Non-pigmented ciliary epithelial cell (primary cell): ENCODE data around the gene ANKRD52.

Source experiments
- DNase-seq: peaks from one replicate; pipeline ENCODE4 v3.0.0-alpha.2; 2010; ENCODE audit warnings: low read depth

Gene ANKRD52

GRCh38 chr12:56241424-56242303 is 16.5 kb downstream of the ANKRD52 start:
- DNase-seq, result no peak

GRCh38 chr12:56237552-56237951 is 20.6 kb downstream of the ANKRD52 start:
- DNase-seq, result no peak

GRCh38 chr12:56236985-56237384 is 21.2 kb downstream of the ANKRD52 start:
- DNase-seq, result no peak

GRCh38 chr12:56236091-56236490 is 22.1 kb downstream of the ANKRD52 start:
- no peak for DNase-seq

- no peak for DNase-seq
These were observed 23.3 kb downstream of the ANKRD52 start for GRCh38 chr12:56234746-56235436.

GRCh38 chr12:56231184-56231582 is 27.0 kb downstream of the ANKRD52 start:
- no peak for DNase-seq

GRCh38 chr12:56230432-56231183 is 27.6 kb downstream of the ANKRD52 start:
- DNase-seq, result no peak

- DNase-seq, result no peak
These were observed 28.2 kb downstream of the ANKRD52 start, which contains the start of gene SLC39A5 for GRCh38 chr12:56229916-56230431. Gene SLC39A5, plus strand, starts transcription at chr12:56230051. Its CDS starts 1,224 bp downstream, at chr12:56231275.

- no peak for DNase-seq
These were observed 29.1 kb downstream of the ANKRD52 start for GRCh38 chr12:56229082-56229481.

GRCh38 chr12:56224954-56225353 is 33.2 kb downstream of the ANKRD52 start:
- no peak for DNase-seq

- peak; percentile 82 for DNase-seq
These were observed 34.0 kb downstream of the ANKRD52 start, which contains the start of gene NABP2 for GRCh38 chr12:56224102-56224701. Gene NABP2, plus strand, starts transcription at chr12:56224342. Its CDS starts 515 bp downstream, at chr12:56224857.

GRCh38 chr12:56223571-56224101 is 34.5 kb downstream of the ANKRD52 start:
- no peak for DNase-seq

GRCh38 chr12:56222531-56222895 is 35.7 kb downstream of the ANKRD52 start:
- no peak for DNase-seq

GRCh38 chr12:56221757-56222530 is 36.2 kb downstream of the ANKRD52 start, which contains the start of gene RNF41:
Gene RNF41, minus strand, starts transcription at chr12:56221922. Its CDS starts 7,875 bp downstream, at chr12:56214047.
- peak; percentile 92 for DNase-seq

- DNase-seq, result peak; percentile 26
These were observed 36.9 kb downstream of the ANKRD52 start for GRCh38 chr12:56221232-56221756.

- DNase-seq, result no peak
These were observed 37.5 kb downstream of the ANKRD52 start for GRCh38 chr12:56220611-56221231.

GRCh38 chr12:56219840-56220239 is 38.3 kb downstream of the ANKRD52 start:
- DNase-seq, result no peak

- DNase-seq, result no peak
These were observed 41.7 kb downstream of the ANKRD52 start for GRCh38 chr12:56216461-56216860.

GRCh38 chr12:56213878-56214277 is 44.3 kb downstream of the ANKRD52 start:
- no peak for DNase-seq

GRCh38 chr12:56212361-56212760 is 45.8 kb downstream of the ANKRD52 start:
- no peak for DNase-seq
